Panc1 (cell line): ENCODE results near the gene CAV1. TPM values are rescaled to one million over a fixed set of nuclear protein-coding genes. Genes with fewer than 3 reads are reported as not detected.

Source experiments
- ATAC-seq: fragments of 200-7000 bp; cut with Tn5 transposase; 2 replicates; pipeline ENCODE4 v1.9.1; 2020; ENCODE audit warnings: mild to moderate bottlenecking, moderate library complexity
- BruUV-seq: library from RNA; stranded (reverse); fragments of 400-500 nt; replicated peaks from 2 replicates; lab custom pipeline; 2021; lab: Mats Ljungman, UMichigan
- CTCF ChIA-PET: fragments of 300-600 bp; sonication (Branson Sonifier 250); formaldehyde crosslinking; loops from one replicate; lab custom pipeline; 2022; ENCODE audit warnings: antibody characterized with exemption; lab: Charles Lee
- POLR2A ChIA-PET: fragments of 300-600 bp; sonication (Branson Sonifier 250); formaldehyde crosslinking; loops from one replicate; lab custom pipeline; 2022; ENCODE audit warnings: antibody characterized with exemption; lab: Charles Lee
- DNase-seq: peaks from one replicate; pipeline ENCODE4 v3.0.0-alpha.2; 2010; ENCODE audit warnings: low read depth, low spot score
- H3K27ac ChIP-seq: 2 replicates; pipeline ENCODE4 v1.5.1; 2011; ENCODE audit warnings: mild to moderate bottlenecking, low read length, inconsistent platforms
- H3K27me3 ChIP-seq: fragments of 200-500 bp; sonication (Bioruptor generic); 2 replicates; pipeline ENCODE4 v1.6.0; 2014; ENCODE audit warnings: low read length, inconsistent platforms; ENCODE audit not compliant: control insufficient read depth, insufficient read depth
- H3K36me3 ChIP-seq: fragments of 200-500 bp; sonication (Bioruptor generic); 2 replicates; pipeline ENCODE4 v1.5.1; 2014; ENCODE audit warnings: inconsistent platforms, mild to moderate bottlenecking, low read length, moderate library complexity; ENCODE audit not compliant: control insufficient read depth, insufficient read depth
- H3K4me1 ChIP-seq: 2 replicates; pipeline ENCODE4 v1.5.1; 2011; ENCODE audit warnings: inconsistent platforms, mild to moderate bottlenecking, low read length, moderate library complexity; ENCODE audit not compliant: control insufficient read depth, insufficient read depth
- H3K4me3 ChIP-seq, 2 experiments: 2 replicates each; pipeline ENCODE4 v1.5.1; 2011 to 2012; ENCODE audit warnings: low read depth in 2 of 2, low read length in 2 of 2, mild to moderate bottlenecking in 2 of 2, inconsistent platforms in 1 of 2, moderate library complexity in 1 of 2
- H3K9me3 ChIP-seq: fragments of 200-500 bp; sonication (Bioruptor generic); 2 replicates; pipeline ENCODE4 v1.5.1; 2014; ENCODE audit warnings: low read depth, mild to moderate bottlenecking, inconsistent platforms, low read length, moderate library complexity; ENCODE audit not compliant: control insufficient read depth, insufficient read depth
- POLR2AphosphoS5 ChIP-seq: IDR thresholded peaks from 2 replicates; pipeline ENCODE4 v1.6.1; 2012; ENCODE audit warnings: mild to moderate bottlenecking, low read depth, low read length, moderate library complexity
- SIN3A ChIP-seq: IDR thresholded peaks from 2 replicates; pipeline ENCODE4 v1.6.1; 2012; ENCODE audit warnings: low read depth, mild to moderate bottlenecking, low read length, moderate library complexity, borderline replicate concordance; ENCODE audit not compliant: insufficient read depth
- TCF7L2 ChIP-seq: IDR thresholded peaks from 2 replicates; pipeline ENCODE4 v1.6.1; 2011; ENCODE audit warnings: mild to moderate bottlenecking, low read depth, low read length, inconsistent platforms
- in situ Hi-C: cut with HindIII; loops from 2 replicates; pipeline ENCODE4 v1.10.0; 2016; ENCODE audit warnings: low sequenced_read_pairs, low pct_unique_long_range_greater_than_20kb
- intact Hi-C: fragments of 100-400 bp; cut with micrococcal nuclease; formaldehyde crosslinking; loops from one replicate; pipeline ENCODE4 v1.10.0; 2022; ENCODE audit not compliant: unreplicated experiment
- total RNA-seq: library from RNA; stranded (reverse); gene quantifications from one replicate; pipeline ENCODE4 v1.2.1, GENCODE V29; 2021; ENCODE audit not compliant: unreplicated experiment
- TF ChIP-seq, protein P1 (sequence below): fragments of 450-650 bp; IDR thresholded peaks from 2 replicates; pipeline ENCODE4 v1.5.1; 2017; ENCODE audit warnings: mild to moderate bottlenecking
- TF ChIP-seq, protein P2 (sequence below), 2 experiments: IDR thresholded peaks; 2 replicates each; pipeline ENCODE4 v1.6.1; 2011 to 2012; ENCODE audit warnings: low read depth in 2 of 2, control low read depth in 1 of 2, low read length in 1 of 2, mild to moderate bottlenecking in 1 of 2, moderate library complexity in 1 of 2; ENCODE audit not compliant: insufficient read depth in 1 of 2

The CAV1 gene
- total RNA-seq, 1 experiment from 2014 or later = 496 TPM

DNA sequence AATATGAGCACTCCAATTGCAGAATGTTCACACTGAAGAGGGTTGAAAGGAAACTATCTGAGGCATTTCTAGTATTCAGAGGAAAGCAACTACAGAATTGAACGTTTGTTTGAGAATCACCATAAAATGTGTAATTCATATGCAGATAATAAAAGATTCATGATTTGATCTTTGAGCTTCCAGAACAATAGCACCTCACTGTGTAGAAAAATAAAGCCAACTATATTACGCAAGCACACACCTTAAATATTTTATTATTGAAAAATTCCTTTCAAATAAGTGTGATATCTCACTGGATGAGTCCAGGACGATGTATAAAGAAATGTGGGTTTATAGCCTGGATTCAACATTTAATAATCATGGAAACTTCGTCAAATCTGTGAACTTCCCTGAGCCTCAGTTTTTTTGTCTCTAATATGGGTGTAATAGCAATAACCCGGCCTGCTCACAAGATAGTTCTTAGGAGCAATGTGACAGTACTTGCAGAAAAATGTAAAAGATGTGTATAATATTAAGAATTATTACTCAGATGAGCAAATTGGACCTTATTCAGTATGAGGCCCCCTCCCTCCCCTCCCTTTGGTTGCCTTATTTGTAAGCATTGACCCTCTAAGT, 36.8 kb upstream of the CAV1 start:
- TF ChIP-seq, protein P1, sequence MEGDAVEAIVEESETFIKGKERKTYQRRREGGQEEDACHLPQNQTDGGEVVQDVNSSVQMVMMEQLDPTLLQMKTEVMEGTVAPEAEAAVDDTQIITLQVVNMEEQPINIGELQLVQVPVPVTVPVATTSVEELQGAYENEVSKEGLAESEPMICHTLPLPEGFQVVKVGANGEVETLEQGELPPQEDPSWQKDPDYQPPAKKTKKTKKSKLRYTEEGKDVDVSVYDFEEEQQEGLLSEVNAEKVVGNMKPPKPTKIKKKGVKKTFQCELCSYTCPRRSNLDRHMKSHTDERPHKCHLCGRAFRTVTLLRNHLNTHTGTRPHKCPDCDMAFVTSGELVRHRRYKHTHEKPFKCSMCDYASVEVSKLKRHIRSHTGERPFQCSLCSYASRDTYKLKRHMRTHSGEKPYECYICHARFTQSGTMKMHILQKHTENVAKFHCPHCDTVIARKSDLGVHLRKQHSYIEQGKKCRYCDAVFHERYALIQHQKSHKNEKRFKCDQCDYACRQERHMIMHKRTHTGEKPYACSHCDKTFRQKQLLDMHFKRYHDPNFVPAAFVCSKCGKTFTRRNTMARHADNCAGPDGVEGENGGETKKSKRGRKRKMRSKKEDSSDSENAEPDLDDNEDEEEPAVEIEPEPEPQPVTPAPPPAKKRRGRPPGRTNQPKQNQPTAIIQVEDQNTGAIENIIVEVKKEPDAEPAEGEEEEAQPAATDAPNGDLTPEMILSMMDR = no peak
- TF ChIP-seq POLR2AphosphoS5 = no peak
- Histone ChIP-seq H3K4me3 (no peak overlapping the region), H3K4me1 (peaks cover 20% of the 10 kb centered on the region), H3K9me3 (no peaks in the 10 kb centered on the region), H3K27me3 (no peaks in the 10 kb centered on the region), H3K36me3 (no peaks in the 10 kb centered on the region), H3K27ac (peak overlapping the region; percentile 36; the same call in 1 of the 2 replicates)
- intact Hi-C loops (no loop called here), in situ Hi-C loops (no loop called here)
- ChIA-PET POLR2A (interaction anchor here (0.6 kb wide), 1 partner anchor 34 kb away, joined by 5 read pairs; no protein-coding TSS in a partner anchor), CTCF (no interaction called here)
- no TSS peak for BruUV-seq
- DNase-seq (no peak), ATAC-seq (no peak)

DNA sequence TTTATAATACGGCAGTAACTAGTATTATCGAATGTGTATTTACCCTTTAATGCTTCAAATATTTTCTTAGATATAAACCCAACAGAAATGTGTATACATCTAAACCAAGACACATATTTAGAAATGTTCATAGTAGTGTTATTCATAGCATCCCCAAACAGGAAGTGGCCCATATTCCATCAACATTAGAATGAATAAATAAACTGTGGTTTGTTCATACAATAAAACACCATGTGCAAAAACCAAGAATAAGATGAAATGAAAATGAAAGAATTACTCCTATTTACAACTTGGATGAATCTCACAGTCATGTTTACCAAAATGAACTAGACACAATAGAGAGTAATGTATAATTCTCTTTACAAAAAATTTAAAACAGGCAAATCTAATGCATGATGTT, 34.5 kb upstream of the CAV1 start:
- POLR2A ChIA-PET = no interaction called here
- CTCF ChIA-PET = no interaction called here
- Histone ChIP-seq H3K4me1 (peaks cover 34% of the 10 kb centered on the region; the same call in 1 of the 2 replicates), H3K27ac (peak overlapping the region; percentile 75; the same call in 1 of the 2 replicates), H3K4me3 (no peak overlapping the region), H3K9me3 (no peaks in the 10 kb centered on the region), H3K27me3 (no peaks in the 10 kb centered on the region), H3K36me3 (no peaks in the 10 kb centered on the region)
- 0 out of 2 replicates have a peak, but pooled peaks have one; percentile 51 for ATAC-seq
- intact Hi-C loops = loop anchor here (10.0 kb wide), 1 partner anchor 46 kb away; no protein-coding TSS in a partner anchor
- DNase-seq = no peak
- TF ChIP-seq POLR2AphosphoS5 (no peak), TCF7L2 (no peak), SIN3A (no peak)
- TF ChIP-seq, protein P1 = no peak
- TF ChIP-seq, protein P2, sequence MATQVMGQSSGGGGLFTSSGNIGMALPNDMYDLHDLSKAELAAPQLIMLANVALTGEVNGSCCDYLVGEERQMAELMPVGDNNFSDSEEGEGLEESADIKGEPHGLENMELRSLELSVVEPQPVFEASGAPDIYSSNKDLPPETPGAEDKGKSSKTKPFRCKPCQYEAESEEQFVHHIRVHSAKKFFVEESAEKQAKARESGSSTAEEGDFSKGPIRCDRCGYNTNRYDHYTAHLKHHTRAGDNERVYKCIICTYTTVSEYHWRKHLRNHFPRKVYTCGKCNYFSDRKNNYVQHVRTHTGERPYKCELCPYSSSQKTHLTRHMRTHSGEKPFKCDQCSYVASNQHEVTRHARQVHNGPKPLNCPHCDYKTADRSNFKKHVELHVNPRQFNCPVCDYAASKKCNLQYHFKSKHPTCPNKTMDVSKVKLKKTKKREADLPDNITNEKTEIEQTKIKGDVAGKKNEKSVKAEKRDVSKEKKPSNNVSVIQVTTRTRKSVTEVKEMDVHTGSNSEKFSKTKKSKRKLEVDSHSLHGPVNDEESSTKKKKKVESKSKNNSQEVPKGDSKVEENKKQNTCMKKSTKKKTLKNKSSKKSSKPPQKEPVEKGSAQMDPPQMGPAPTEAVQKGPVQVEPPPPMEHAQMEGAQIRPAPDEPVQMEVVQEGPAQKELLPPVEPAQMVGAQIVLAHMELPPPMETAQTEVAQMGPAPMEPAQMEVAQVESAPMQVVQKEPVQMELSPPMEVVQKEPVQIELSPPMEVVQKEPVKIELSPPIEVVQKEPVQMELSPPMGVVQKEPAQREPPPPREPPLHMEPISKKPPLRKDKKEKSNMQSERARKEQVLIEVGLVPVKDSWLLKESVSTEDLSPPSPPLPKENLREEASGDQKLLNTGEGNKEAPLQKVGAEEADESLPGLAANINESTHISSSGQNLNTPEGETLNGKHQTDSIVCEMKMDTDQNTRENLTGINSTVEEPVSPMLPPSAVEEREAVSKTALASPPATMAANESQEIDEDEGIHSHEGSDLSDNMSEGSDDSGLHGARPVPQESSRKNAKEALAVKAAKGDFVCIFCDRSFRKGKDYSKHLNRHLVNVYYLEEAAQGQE (IDR thresholded peaks at IDR 0.05; ENCODE audit: insufficient read depth in 1 of 2, low read depth in 2 of 2, low read length in 1 of 2) = no peak
- BruUV-seq = no TSS peak
- in situ Hi-C loops = no loop called here
